Activated T-cell treated with anti-CD3 and anti-CD28 coated beads, Interleukin-2, amount 50 U/mL, for 4 hours (primary cell): Measurements from ENCODE around the gene CADM1. TPM values are rescaled to one million over a fixed set of nuclear protein-coding genes. Genes with fewer than 3 reads are reported as not detected.
A peak's percentile ranks its signal among the peaks of the same experiment; 100 is the strongest.

ENCODE experiments used
- ATAC-seq, 2 donors: fragments of 200-7000 bp; cut with Tn5 transposase; one replicate each; pipeline ENCODE4 v1.10.0; 2021
- DNase-seq: peaks from one replicate; pipeline ENCODE4 v3.0.0-alpha.2; 2020
- H3K27me3 Mint-ChIP-seq: one replicate; pipeline ENCODE4 v1.8.0; 2021; ENCODE audit warnings: low read depth, mixed read lengths
- H3K36me3 Mint-ChIP-seq: one replicate; pipeline ENCODE4 v1.8.0; 2022; ENCODE audit warnings: mixed read lengths; ENCODE audit not compliant: insufficient read depth
- H3K4me1 Mint-ChIP-seq: one replicate; pipeline ENCODE4 v1.8.0; 2021; ENCODE audit warnings: low read depth, mixed read lengths
- H3K4me3 Mint-ChIP-seq: one replicate; pipeline ENCODE4 v1.8.0; 2021; ENCODE audit warnings: mild to moderate bottlenecking, moderate library complexity, mixed read lengths
- H3K9me3 Mint-ChIP-seq: one replicate; pipeline ENCODE4 v1.8.0; 2021; ENCODE audit warnings: mixed read lengths
- total RNA-seq, 3 donors: library from RNA; stranded (reverse); gene quantifications; one replicate each; pipeline ENCODE4 v1.2.1, GENCODE V29; 2021

Gene CADM1
- total RNA-seq, 3 donors from 2014 or later, result 0.63 to 1.7 (median 1.2) TPM

DNA sequence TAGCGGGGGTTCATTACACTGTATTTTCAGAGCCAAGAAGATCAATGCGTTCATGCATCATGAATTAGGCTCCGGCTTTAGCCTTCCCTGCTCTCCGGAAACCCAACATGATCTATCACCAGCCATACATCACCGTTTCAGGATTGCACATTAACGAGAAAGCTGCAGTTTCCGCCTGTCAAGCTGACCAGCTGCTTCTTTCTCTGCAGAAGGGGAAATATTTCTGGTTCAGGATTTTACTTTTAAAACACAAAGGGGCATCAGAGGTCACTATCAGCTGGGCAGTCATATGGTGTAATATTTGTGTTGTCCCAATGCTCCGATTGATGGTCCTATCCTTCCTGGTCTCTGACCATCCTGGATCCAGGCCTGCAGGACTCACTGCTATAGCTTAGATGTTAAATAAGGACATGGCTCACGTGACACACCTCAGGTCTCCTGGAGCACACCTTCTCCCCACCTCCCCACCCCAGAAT lies 21.4 kb upstream of the CADM1 start:
- no peak for ATAC-seq
- DNase-seq, result no peak
- Mint-ChIP-seq H3K4me3 (no peak overlapping the region), H3K4me1 (no peaks in the 10 kb centered on the region), H3K9me3 (no peaks in the 10 kb centered on the region), H3K27me3 (peaks cover 14% of the 10 kb centered on the region), H3K36me3 (no peaks in the 10 kb centered on the region)

DNA sequence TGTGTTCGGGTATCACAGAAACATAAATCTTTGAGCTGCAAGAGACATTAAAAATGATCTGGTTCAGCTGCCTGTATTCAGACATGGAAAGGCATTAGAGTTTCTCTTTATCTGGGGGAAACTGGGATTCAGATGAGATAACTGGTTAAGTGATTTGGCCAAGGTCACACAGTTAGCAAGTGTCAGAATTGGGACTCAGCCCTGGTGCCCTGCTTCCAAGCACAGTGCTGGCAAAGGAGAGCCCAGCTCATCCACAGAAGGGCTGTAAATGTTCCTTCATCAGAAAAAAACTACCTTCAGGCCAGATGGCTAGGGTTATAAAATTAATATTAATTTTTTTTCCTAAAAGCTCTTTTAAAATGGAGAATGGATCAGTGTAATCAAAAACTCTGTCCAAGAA lies 20.4 kb upstream of the CADM1 start:
- Mint-ChIP-seq H3K36me3 (no peaks in the 10 kb centered on the region), H3K4me1 (no peaks in the 10 kb centered on the region), H3K9me3 (no peaks in the 10 kb centered on the region), H3K4me3 (no peak overlapping the region), H3K27me3 (peaks cover 16% of the 10 kb centered on the region)
- DNase-seq, result no peak
- ATAC-seq, result no peak

GRCh38 chr11:115523727-115524399 lies 19.6 kb upstream of the CADM1 start:
- Mint-ChIP-seq H3K36me3 (no peaks in the 10 kb centered on the region), H3K9me3 (no peaks in the 10 kb centered on the region), H3K27me3 (peaks cover 12% of the 10 kb centered on the region), H3K4me1 (no peaks in the 10 kb centered on the region), H3K4me3 (no peak overlapping the region)
- DNase-seq (no peak), ATAC-seq (no peak)

DNA sequence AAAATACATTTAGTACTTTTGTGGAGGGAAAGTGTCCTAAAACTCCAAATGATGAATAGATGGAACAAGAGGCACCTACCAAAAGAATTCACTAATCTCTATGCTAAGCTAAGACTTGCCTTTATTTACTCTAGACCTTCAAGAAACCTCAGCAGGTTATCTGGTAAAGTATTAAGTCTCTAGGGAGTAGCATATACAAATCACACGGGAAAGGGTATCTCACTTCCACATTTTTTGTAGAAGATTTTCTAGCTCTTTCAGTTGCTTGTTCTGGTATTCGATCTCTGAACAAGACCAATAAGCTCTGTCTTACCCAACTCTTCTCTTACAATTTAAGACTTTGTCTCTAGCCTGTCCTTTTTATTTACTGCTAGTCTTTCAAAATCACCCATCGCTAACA lies 18.1 kb upstream of the CADM1 start:
- no peaks in the 10 kb centered on the region for H3K4me1 Mint-ChIP-seq
- no peak for DNase-seq
- H3K9me3 Mint-ChIP-seq, result no peaks in the 10 kb centered on the region
- peaks cover 10% of the 10 kb centered on the region for H3K27me3 Mint-ChIP-seq
- H3K36me3 Mint-ChIP-seq, result no peaks in the 10 kb centered on the region
- H3K4me3 Mint-ChIP-seq, result no peak overlapping the region
- ATAC-seq, result no peak

DNA sequence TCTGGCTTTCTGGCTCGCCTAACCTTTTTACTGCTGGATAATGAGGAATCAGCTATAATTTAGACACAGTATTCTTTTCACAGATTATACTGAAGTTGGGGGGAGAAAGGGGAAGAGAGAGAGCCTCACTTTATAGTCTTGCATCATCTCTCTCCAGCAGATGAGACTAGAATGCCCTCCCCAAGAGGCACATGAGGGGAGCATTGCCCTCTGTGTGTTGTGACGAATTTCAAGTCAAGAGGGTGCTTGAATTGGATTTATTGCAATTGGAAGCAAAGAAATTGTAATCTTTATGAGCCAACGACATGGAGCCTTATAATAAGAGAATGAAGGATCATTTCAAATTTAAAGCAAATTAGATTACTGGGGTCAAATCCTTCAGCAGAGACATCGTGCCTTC lies 17.6 kb upstream of the CADM1 start:
- Mint-ChIP-seq H3K4me1 (no peaks in the 10 kb centered on the region), H3K36me3 (no peaks in the 10 kb centered on the region), H3K4me3 (no peak overlapping the region), H3K27me3 (peaks cover 11% of the 10 kb centered on the region), H3K9me3 (peaks cover under 1% of the 10 kb centered on the region)
- DNase-seq, result no peak
- ATAC-seq, result no peak

DNA sequence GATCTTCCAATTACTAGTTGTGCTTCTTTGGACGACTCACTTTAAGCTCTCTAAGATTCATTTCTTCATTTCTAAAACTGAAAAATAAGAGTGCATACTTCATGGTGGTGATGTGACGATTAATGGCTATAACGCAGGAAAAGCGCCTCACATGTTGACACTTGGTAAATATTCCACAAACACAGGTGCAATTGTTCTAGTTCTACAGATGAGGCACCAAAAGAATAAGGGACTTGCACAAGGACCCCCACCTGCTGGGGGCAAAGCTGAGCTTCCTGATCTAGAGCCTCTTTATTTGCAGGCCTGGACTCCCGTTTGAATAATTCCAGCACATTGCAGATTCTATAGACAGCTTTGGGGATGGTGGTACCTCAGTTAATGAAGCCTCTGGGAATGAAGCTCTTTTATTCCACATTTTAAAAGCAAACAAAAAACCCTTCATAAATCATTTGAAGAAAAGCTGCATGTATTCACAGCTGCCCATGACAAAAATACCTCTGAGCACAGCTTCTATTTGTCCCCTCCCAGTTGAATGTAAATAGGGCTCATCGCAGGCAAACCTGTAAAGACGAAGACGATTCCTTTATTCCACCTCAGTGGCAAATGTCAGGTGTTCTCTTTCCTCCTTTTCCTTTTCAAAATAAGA lies 14.9 kb upstream of the CADM1 start:
- Mint-ChIP-seq H3K36me3 (no peaks in the 10 kb centered on the region), H3K4me3 (no peak overlapping the region), H3K27me3 (peaks cover 20% of the 10 kb centered on the region), H3K9me3 (peaks cover 4% of the 10 kb centered on the region), H3K4me1 (no peaks in the 10 kb centered on the region)
- DNase-seq (no peak), ATAC-seq (no peak)

DNA sequence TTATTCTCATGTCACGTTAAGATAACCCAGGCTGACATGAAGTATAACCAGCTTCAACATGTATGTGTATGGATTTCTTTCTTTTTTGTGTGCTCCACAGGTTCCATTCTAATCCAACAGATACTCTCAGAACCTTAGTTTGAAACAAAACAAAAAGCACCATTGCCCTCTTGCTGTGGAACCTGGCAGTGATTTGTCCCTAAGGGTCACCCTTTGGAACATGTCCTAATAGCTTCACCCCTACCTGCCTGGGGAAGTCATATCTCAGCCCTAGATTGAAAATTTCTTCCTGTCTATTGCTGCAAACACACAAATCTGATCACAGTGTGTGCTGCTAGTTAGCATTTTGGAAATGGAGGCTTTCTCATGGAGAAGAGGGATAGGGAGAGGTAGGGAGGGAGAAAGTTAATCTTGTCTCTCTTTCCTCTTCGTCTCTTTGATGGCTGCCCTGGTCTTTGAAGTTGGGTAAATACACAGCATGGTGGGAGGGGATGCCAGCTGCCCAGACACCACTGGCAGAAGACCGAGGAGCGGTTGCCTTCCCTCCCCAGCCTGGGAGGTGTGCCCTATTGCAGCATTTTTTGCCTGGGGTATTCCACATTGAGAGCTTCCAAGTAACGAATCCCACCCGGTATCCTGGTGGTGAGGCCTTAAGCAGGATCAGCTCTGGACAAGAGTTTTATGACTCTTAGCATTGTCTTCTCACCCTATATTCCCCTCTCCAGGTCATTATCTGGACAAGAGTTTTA lies 11.6 kb upstream of the CADM1 start:
- H3K4me3 Mint-ChIP-seq, result no peak overlapping the region
- H3K36me3 Mint-ChIP-seq, result no peaks in the 10 kb centered on the region
- peaks cover 4% of the 10 kb centered on the region for H3K9me3 Mint-ChIP-seq
- DNase-seq (no peak), ATAC-seq (no peak)
- H3K4me1 Mint-ChIP-seq, result no peaks in the 10 kb centered on the region
- H3K27me3 Mint-ChIP-seq, result peaks cover 21% of the 10 kb centered on the region

GRCh38 chr11:115506954-115507675 lies 2.9 kb upstream of the CADM1 start:
- H3K9me3 Mint-ChIP-seq, result no peaks in the 10 kb centered on the region
- H3K36me3 Mint-ChIP-seq, result no peaks in the 10 kb centered on the region
- peaks cover 11% of the 10 kb centered on the region for H3K4me1 Mint-ChIP-seq
- DNase-seq (no peak), ATAC-seq (no peak)
- H3K4me3 Mint-ChIP-seq, result no peak overlapping the region
- H3K27me3 Mint-ChIP-seq, result peaks cover 21% of the 10 kb centered on the region

DNA sequence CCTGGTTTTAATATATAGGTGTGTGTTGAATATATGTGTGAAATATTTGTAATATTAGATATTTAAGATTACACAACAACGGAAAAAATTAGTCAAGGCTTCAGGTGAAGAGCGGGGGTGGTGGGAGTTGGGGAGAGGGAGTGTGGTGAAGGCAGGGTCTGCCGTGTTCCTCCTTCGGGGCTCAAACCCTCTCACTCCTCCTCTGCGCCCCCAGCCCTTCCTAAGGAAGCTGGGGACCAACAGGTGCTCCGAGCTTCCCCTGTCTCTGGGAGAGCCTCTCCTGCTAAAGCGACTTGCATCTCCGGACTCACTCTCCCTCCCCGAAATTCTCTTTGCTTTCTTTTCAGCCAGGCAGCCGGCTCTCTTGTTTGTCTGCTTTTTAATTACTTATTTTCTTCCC lies 960 bp upstream of the CADM1 start:
- H3K36me3 Mint-ChIP-seq, result no peaks in the 10 kb centered on the region
- no peaks in the 10 kb centered on the region for H3K9me3 Mint-ChIP-seq
- H3K27me3 Mint-ChIP-seq, result peaks cover 21% of the 10 kb centered on the region
- ATAC-seq, result no peak
- peaks cover 11% of the 10 kb centered on the region for H3K4me1 Mint-ChIP-seq
- DNase-seq, result no peak
- H3K4me3 Mint-ChIP-seq, result peak overlapping the region; percentile 75

DNA sequence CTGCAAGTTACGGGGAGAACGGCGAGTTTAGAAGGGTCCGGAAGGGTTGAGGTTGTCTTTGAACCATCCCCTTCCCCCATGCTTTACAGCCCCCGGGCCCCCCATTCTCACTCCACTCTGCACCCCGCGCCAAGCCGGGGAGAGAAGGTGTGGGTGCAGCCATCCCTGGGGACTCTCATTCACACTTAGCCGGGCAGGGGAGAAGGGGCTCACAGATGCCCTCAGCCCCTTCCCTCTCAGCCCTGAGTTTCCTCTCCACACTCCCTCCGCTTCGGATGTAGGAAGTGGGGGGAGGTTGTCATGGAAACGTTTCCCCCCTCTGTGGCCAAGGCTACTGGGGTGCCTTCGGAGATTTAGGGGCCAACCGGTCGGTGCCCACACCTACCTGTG lies 334 bp downstream of the CADM1 start:
- Mint-ChIP-seq H3K4me3 (peak overlapping the region; percentile 71), H3K4me1 (peaks cover 11% of the 10 kb centered on the region), H3K27me3 (peaks cover 22% of the 10 kb centered on the region), H3K36me3 (no peaks in the 10 kb centered on the region), H3K9me3 (no peaks in the 10 kb centered on the region)
- ATAC-seq, result no peak
- no peak for DNase-seq

GRCh38 chr11:115503083-115503885 lies 931 bp downstream of the CADM1 start:
- DNase-seq (no peak), ATAC-seq (peak; percentile 3 to 9)
- Mint-ChIP-seq H3K4me1 (peaks cover 11% of the 10 kb centered on the region), H3K27me3 (peaks cover 27% of the 10 kb centered on the region), H3K36me3 (no peaks in the 10 kb centered on the region), H3K4me3 (peak overlapping the region; percentile 71), H3K9me3 (no peaks in the 10 kb centered on the region)

GRCh38 chr11:115502636-115503082 lies 1.6 kb downstream of the CADM1 start:
- Mint-ChIP-seq H3K9me3 (no peaks in the 10 kb centered on the region), H3K4me1 (peaks cover 11% of the 10 kb centered on the region), H3K27me3 (peaks cover 27% of the 10 kb centered on the region), H3K36me3 (no peaks in the 10 kb centered on the region), H3K4me3 (no peak overlapping the region)
- DNase-seq (no peak), ATAC-seq (peak in 1 of 2 donors; percentile 12)

- no peaks in the 10 kb centered on the region for H3K36me3 Mint-ChIP-seq
- ATAC-seq (peak in 1 of 2 donors; percentile 18), DNase-seq (no peak)
- H3K27me3 Mint-ChIP-seq, result peaks cover 25% of the 10 kb centered on the region
- no peak overlapping the region for H3K4me3 Mint-ChIP-seq
- H3K9me3 Mint-ChIP-seq, result no peaks in the 10 kb centered on the region
- peaks cover 11% of the 10 kb centered on the region for H3K4me1 Mint-ChIP-seq
Observed at GRCh38 chr11:115501893-115502589, 2.2 kb downstream of the CADM1 start.
